ENCODE data around the gene DEFB123.

Gene DEFB123

DNA sequence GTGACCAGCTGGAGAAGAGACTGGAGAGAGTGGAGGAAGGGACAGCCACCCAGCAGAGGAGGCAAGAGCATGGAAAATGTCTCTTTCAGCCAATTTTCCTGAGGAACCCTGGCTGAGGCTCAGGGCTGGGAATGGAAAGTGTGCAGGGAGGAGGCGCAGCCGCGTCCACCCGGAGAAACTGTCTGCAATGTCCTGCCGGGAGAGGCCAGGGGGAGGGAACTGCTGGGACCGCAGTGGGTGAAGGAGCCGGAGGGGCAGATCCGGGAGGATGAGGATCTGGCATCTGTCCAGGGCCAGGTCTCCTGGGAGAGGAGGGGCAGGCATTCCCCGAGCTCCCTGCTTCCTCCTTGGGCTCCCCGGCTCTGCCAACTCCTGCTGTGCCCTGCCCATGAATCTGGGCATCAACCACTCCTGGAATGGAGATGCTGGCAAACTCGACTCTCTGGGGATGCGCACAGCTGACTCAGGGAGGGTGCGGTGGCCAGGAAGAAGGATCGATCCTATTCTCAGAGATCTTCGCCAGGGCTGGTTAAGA, 56.4 kb downstream of the DEFB123 start:
- no peak for DNase-seq (ENCODE audit: extremely low spot score)
- no peak for TF ChIP-seq CTCF (IDR thresholded peaks at IDR 0.05; ENCODE audit: control extremely low read depth, extremely low read depth, low read depth, missing control alignments)
- ChIA-PET POLR2A (no interaction called here), CTCF (no interaction called here)

DNA sequence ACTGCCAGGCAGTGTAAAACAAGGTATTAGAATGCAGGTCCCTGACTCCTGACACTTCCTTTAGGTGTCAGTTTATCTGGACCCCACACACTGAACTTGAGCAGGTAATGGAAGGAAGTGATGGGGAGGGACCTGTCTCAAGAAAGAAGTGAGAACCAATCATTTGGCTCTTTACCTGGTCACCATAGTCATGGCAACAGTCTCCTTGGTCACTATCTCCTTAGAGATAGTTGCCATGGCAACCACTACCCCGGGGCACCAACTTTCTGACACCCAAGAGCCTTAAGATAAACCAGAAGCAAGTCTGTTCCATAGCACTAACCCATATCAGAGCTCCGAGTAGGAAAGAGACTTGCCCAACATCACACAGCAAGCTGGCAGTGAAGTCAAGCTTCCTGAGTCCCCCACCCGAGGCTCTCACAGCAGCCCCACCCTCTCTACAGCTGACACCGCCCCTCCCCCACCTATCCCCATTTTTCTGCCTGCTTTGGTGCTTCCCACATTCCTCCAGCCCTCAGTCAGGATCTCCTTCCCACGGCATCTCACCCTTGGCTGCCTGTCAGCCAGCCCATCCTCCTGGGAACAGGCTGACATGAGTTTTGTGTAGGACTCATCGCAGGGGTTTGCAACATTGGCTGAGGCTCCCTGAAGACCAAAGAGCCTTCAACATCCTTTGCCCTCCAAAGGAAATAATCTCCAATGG, 57.6 kb downstream of the DEFB123 start:
- ChIA-PET POLR2A (no interaction called here), CTCF (interaction anchor here (1.0 kb wide), 1 partner anchor 11 kb away, joined by 3 read pairs; no protein-coding TSS in a partner anchor)
- DNase-seq (ENCODE audit: extremely low spot score): no peak
- TF ChIP-seq CTCF (IDR thresholded peaks at IDR 0.05; ENCODE audit: control extremely low read depth, extremely low read depth, low read depth, missing control alignments): no peak
